GM23338 (cell line): ENCODE measurements around the gene HAO1. TPM values are rescaled to one million over a fixed set of nuclear protein-coding genes. Genes with fewer than 3 reads are reported as not detected.

Source experiments
- ATAC-seq: fragments of 200-7000 bp; cut with Tn5 transposase; 3 replicates; pipeline ENCODE4 v1.9.1; 2020
- DNase-seq: peaks from one replicate; pipeline ENCODE4 v3.0.0-alpha.2; 2015; ENCODE audit warnings: low spot score
- H2AFZ ChIP-seq: fragments of 200-600 bp; sonication (generic); 2 replicates; pipeline ENCODE4 v1.8.0; 2016; ENCODE audit warnings: antibody characterized with exemption, mild to moderate bottlenecking, moderate library complexity
- H3F3A ChIP-seq: fragments of 200-600 bp; sonication (generic); replicated peaks from 2 replicates; pipeline ENCODE4 v1.8.0; 2017; ENCODE audit warnings: antibody characterized with exemption, mixed run types, low read depth
- H3K27ac ChIP-seq: fragments of 200-600 bp; sonication (generic); 2 replicates; pipeline ENCODE4 v1.6.1; 2016; ENCODE audit warnings: low read depth
- H3K27me3 ChIP-seq: fragments of 200-600 bp; sonication (generic); 2 replicates; pipeline ENCODE4 v1.8.0; 2016; ENCODE audit warnings: mild to moderate bottlenecking, mixed run types, moderate library complexity; ENCODE audit not compliant: insufficient read depth
- H3K36me3 ChIP-seq: fragments of 200-600 bp; sonication (generic); 2 replicates; pipeline ENCODE4 v1.8.0; 2016; ENCODE audit warnings: mild to moderate bottlenecking; ENCODE audit not compliant: insufficient read depth
- H3K4me1 ChIP-seq: fragments of 200-600 bp; sonication (generic); 2 replicates; pipeline ENCODE4 v1.8.0; 2016; ENCODE audit warnings: mild to moderate bottlenecking, moderate library complexity; ENCODE audit not compliant: insufficient read depth
- H3K4me2 ChIP-seq: fragments of 200-600 bp; sonication (generic); 2 replicates; pipeline ENCODE4 v1.7.1; 2017; ENCODE audit warnings: mixed run types
- H3K4me3 ChIP-seq: fragments of 200-600 bp; sonication (generic); 2 replicates; pipeline ENCODE4 v1.6.1; 2016; ENCODE audit warnings: mixed run types
- H3K79me2 ChIP-seq: fragments of 200-600 bp; sonication (generic); replicated peaks from 2 replicates; pipeline ENCODE4 v1.8.0; 2017; ENCODE audit warnings: mild to moderate bottlenecking; ENCODE audit not compliant: insufficient read depth
- H3K9me2 ChIP-seq: fragments of 200-600 bp; sonication (generic); 2 replicates; pipeline ENCODE4 v1.8.0; 2017; ENCODE audit not compliant: insufficient read depth
- H4K20me1 ChIP-seq: fragments of 200-600 bp; sonication (generic); replicated peaks from 2 replicates; pipeline ENCODE4 v1.8.0; 2017; ENCODE audit warnings: mild to moderate bottlenecking; ENCODE audit not compliant: insufficient read depth
- H3K27ac Mint-ChIP-seq: 2 replicates; pipeline ENCODE4 v1.8.0; 2020; ENCODE audit warnings: inconsistent platforms, mild to moderate bottlenecking, moderate library complexity, mixed read lengths
- H3K27me3 Mint-ChIP-seq: 3 replicates; pipeline ENCODE4 v1.8.0; 2022; ENCODE audit warnings: low read depth, mild to moderate bottlenecking, moderate library complexity, mixed read lengths, inconsistent platforms; ENCODE audit not compliant: insufficient read depth, poor library complexity
- H3K36me3 Mint-ChIP-seq: 3 replicates; pipeline ENCODE4 v1.8.0; 2021; ENCODE audit warnings: low read depth, mild to moderate bottlenecking, inconsistent platforms, moderate library complexity, mixed read lengths
- H3K4me1 Mint-ChIP-seq: 3 replicates; pipeline ENCODE4 v1.8.0; 2020; ENCODE audit warnings: mild to moderate bottlenecking, inconsistent platforms, mixed read lengths
- H3K4me3 Mint-ChIP-seq: 3 replicates; pipeline ENCODE4 v1.8.0; 2021; ENCODE audit warnings: moderate library complexity, mild to moderate bottlenecking, inconsistent platforms, mixed read lengths
- H3K9me3 Mint-ChIP-seq: 3 replicates; pipeline ENCODE4 v1.8.0; 2020; ENCODE audit warnings: moderate library complexity, mild to moderate bottlenecking, inconsistent platforms, mixed read lengths
- CREB1 ChIP-seq: fragments of 250-450 bp; sonication (Bioruptor Pico); IDR thresholded peaks from 2 replicates; pipeline ENCODE4 v1.5.0; 2020; ENCODE audit warnings: low read depth, mild to moderate bottlenecking, moderate library complexity
- CTCF ChIP-seq, 2 experiments: fragments of 200-600 bp in 1 of 2; sonication (generic) in 1 of 2; conservative IDR thresholded peaks; 2 replicates each; pipeline versions ENCODE4 v1.5.1 to v1.6.1; 2016 to 2017; ENCODE audit warnings: antibody characterized with exemption in 2 of 2, low read depth in 2 of 2, mild to moderate bottlenecking in 2 of 2, moderate library complexity in 1 of 2
- ETS1 ChIP-seq: IDR thresholded peaks from 2 replicates; pipeline ENCODE4 v1.6.1; 2016; ENCODE audit warnings: antibody characterized with exemption
- EZH2phosphoT487 ChIP-seq: fragments of 200-600 bp; sonication (generic); IDR thresholded peaks from one replicate; pipeline ENCODE4 v1.8.1; 2018; ENCODE audit warnings: antibody characterized with exemption; ENCODE audit not compliant: unreplicated experiment
- JUNB ChIP-seq: IDR thresholded peaks from one replicate; pipeline ENCODE4 v1.6.1; 2016; ENCODE audit warnings: antibody characterized with exemption; ENCODE audit not compliant: unreplicated experiment
- POLR2AphosphoS5 ChIP-seq: IDR thresholded peaks from 2 replicates; pipeline ENCODE4 v1.6.1; 2016; ENCODE audit warnings: antibody characterized with exemption, low read depth
- STAT1 ChIP-seq: IDR thresholded peaks from one replicate; pipeline ENCODE4 v1.6.1; 2016; ENCODE audit warnings: antibody characterized with exemption; ENCODE audit not compliant: unreplicated experiment
- ZNF114 ChIP-seq: fragments of 250-450 bp; sonication (Bioruptor Pico); IDR thresholded peaks from 2 replicates; pipeline ENCODE4 v1.5.0; 2020; ENCODE audit warnings: mild to moderate bottlenecking, moderate library complexity
- polyA plus RNA-seq: library from polyadenylated mRNA; unstranded; fragments of >200 nt; fragmentation: Nextera tagmentation; extraction: Ambion mirVana; gene quantifications from 2 replicates; pipeline ENCODE4 v1.2.1, GENCODE V29; 2016
- total RNA-seq: library from RNA; depleted of rRNA; stranded (reverse); fragments of >200 nt; shearing (Covaris generic); gene quantifications from 2 replicates; pipeline ENCODE4 v1.2.3, GENCODE V29; 2014
- TF ChIP-seq, protein P1 (sequence below): fragments of 250-450 bp; sonication (Bioruptor Pico); IDR thresholded peaks from 2 replicates; pipeline ENCODE4 v1.5.0; 2020; ENCODE audit warnings: mild to moderate bottlenecking, moderate library complexity

Gene HAO1
- total and polyA plus RNA-seq, 2 experiments from 2014 or later, result not detected

GRCh38 chr20:7974785-7975435, 34.7 kb upstream of the HAO1 start:
- H3K27me3 ChIP-seq, result no peaks in the 10 kb centered on the region
- H2AFZ ChIP-seq, result no peak overlapping the region
- H3K36me3 Mint-ChIP-seq, result no peaks in the 10 kb centered on the region
- H3K27ac Mint-ChIP-seq, result no peak overlapping the region
- DNase-seq, result no peak
- no peaks in the 10 kb centered on the region for H3F3A ChIP-seq
- TF ChIP-seq ZNF114 (no peak), CREB1 (CRISPR knock-in tag) (no peak), POLR2AphosphoS5 (no peak), CTCF (conservative IDR thresholded peaks at IDR 0.05; ENCODE audit: low read depth in 2 of 2) (no peak), ETS1 (no peak), EZH2phosphoT487 (no peak), JUNB (no peak), STAT1 (no peak)
- TF ChIP-seq, protein P1, sequence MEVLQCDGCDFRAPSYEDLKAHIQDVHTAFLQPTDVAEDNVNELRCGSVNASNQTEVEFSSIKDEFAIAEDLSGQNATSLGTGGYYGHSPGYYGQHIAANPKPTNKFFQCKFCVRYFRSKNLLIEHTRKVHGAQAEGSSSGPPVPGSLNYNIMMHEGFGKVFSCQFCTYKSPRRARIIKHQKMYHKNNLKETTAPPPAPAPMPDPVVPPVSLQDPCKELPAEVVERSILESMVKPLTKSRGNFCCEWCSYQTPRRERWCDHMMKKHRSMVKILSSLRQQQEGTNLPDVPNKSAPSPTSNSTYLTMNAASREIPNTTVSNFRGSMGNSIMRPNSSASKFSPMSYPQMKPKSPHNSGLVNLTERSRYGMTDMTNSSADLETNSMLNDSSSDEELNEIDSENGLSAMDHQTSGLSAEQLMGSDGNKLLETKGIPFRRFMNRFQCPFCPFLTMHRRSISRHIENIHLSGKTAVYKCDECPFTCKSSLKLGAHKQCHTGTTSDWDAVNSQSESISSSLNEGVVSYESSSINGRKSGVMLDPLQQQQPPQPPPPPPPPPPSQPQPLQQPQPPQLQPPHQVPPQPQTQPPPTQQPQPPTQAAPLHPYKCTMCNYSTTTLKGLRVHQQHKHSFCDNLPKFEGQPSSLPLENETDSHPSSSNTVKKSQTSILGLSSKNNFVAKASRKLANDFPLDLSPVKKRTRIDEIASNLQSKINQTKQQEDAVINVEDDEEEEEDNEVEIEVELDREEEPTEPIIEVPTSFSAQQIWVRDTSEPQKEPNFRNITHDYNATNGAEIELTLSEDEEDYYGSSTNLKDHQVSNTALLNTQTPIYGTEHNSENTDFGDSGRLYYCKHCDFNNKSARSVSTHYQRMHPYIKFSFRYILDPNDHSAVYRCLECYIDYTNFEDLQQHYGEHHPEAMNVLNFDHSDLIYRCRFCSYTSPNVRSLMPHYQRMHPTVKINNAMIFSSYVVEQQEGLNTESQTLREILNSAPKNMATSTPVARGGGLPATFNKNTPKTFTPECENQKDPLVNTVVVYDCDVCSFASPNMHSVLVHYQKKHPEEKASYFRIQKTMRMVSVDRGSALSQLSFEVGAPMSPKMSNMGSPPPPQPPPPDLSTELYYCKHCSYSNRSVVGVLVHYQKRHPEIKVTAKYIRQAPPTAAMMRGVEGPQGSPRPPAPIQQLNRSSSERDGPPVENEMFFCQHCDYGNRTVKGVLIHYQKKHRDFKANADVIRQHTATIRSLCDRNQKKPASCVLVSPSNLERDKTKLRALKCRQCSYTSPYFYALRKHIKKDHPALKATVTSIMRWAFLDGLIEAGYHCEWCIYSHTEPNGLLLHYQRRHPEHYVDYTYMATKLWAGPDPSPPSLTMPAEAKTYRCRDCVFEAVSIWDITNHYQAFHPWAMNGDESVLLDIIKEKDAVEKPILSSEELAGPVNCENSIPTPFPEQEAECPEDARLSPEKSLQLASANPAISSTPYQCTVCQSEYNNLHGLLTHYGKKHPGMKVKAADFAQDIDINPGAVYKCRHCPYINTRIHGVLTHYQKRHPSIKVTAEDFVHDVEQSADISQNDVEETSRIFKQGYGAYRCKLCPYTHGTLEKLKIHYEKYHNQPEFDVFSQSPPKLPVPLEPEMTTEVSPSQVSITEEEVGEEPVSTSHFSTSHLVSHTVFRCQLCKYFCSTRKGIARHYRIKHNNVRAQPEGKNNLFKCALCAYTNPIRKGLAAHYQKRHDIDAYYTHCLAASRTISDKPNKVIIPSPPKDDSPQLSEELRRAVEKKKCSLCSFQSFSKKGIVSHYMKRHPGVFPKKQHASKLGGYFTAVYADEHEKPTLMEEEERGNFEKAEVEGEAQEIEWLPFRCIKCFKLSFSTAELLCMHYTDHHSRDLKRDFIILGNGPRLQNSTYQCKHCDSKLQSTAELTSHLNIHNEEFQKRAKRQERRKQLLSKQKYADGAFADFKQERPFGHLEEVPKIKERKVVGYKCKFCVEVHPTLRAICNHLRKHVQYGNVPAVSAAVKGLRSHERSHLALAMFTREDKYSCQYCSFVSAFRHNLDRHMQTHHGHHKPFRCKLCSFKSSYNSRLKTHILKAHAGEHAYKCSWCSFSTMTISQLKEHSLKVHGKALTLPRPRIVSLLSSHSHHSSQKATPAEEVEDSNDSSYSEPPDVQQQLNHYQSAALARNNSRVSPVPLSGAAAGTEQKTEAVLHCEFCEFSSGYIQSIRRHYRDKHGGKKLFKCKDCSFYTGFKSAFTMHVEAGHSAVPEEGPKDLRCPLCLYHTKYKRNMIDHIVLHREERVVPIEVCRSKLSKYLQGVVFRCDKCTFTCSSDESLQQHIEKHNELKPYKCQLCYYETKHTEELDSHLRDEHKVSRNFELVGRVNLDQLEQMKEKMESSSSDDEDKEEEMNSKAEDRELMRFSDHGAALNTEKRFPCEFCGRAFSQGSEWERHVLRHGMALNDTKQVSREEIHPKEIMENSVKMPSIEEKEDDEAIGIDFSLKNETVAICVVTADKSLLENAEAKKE, result no peak
- H3K4me3 ChIP-seq, result no peak overlapping the region
- H3K9me2 ChIP-seq, result peaks cover 23% of the 10 kb centered on the region; the same call in 1 of the 2 replicates
- no peaks in the 10 kb centered on the region for H3K9me3 Mint-ChIP-seq
- no peak for ATAC-seq
- H3K27ac ChIP-seq, result no peak overlapping the region
- no peak overlapping the region for H3K4me2 ChIP-seq
- H3K27me3 Mint-ChIP-seq, result no peaks in the 10 kb centered on the region
- no peaks in the 10 kb centered on the region for H3K4me1 ChIP-seq
- no peak overlapping the region for H3K4me3 Mint-ChIP-seq
- no peaks in the 10 kb centered on the region for H3K36me3 ChIP-seq
- H3K4me1 Mint-ChIP-seq, result no peaks in the 10 kb centered on the region
- no peaks in the 10 kb centered on the region for H3K79me2 ChIP-seq
- H4K20me1 ChIP-seq, result no peaks in the 10 kb centered on the region
